Naive thymus-derived CD4-positive, alpha-beta T cell (primary cell): ENCODE data around the gene KAZN. TPM values are rescaled to one million over a fixed set of nuclear protein-coding genes. Genes with fewer than 3 reads are reported as not detected.

ENCODE experiments used
- ATAC-seq: fragments of 150-1000 bp; cut with Tn5 transposase; 2 replicates; pipeline ENCODE4 v1.10.0; 2021; ENCODE audit warnings: mild to moderate bottlenecking, moderate library complexity
- CTCF ChIA-PET: fragments of 350-600 bp; sonication (Branson Sonifier 250); formaldehyde crosslinking; loops from one replicate; lab custom pipeline; 2021; ENCODE audit warnings: antibody characterized with exemption; lab: Charles Lee
- POLR2A ChIA-PET: fragments of 350-600 bp; sonication (Branson Sonifier 250); formaldehyde crosslinking; loops from one replicate; lab custom pipeline; 2021; ENCODE audit warnings: antibody characterized with exemption, inconsistent platforms; lab: Charles Lee
- DNase-seq, 9 donors: peaks; one replicate each; pipeline versions ENCODE4 v3.0.0 to v3.0.0-alpha.2; 2020 to 2022; ENCODE audit warnings: mixed read lengths in 1 of 9
- H3K27ac ChIP-seq: one replicate; pipeline ENCODE4 v1.7.0; 2013; ENCODE audit warnings: mild to moderate bottlenecking, low read depth, low read length, moderate library complexity
- H3K27me3 ChIP-seq, 2 donors: one replicate each; pipeline ENCODE4 v1.7.0; 2013; ENCODE audit warnings: low read length in 2 of 2, mild to moderate bottlenecking in 2 of 2, moderate library complexity in 2 of 2; ENCODE audit not compliant: control insufficient read depth in 2 of 2, insufficient read depth in 2 of 2
- H3K36me3 ChIP-seq, 3 experiments: 1 replicate in 2 of 3; 2 replicates in 1 of 3; pipeline ENCODE4 v1.7.0; 2013; ENCODE audit warnings: low read length in 3 of 3, mild to moderate bottlenecking in 3 of 3, moderate library complexity in 1 of 3; ENCODE audit not compliant: insufficient read depth in 3 of 3, control insufficient read depth in 2 of 3
- H3K4me1 ChIP-seq, 2 donors: one replicate each; pipeline ENCODE4 v1.7.0; 2013; ENCODE audit warnings: low read length in 2 of 2, mild to moderate bottlenecking in 2 of 2, moderate library complexity in 1 of 2; ENCODE audit not compliant: control insufficient read depth in 2 of 2, insufficient read depth in 2 of 2
- H3K4me3 ChIP-seq: 2 replicates; pipeline ENCODE4 v1.7.0; 2013; ENCODE audit warnings: mild to moderate bottlenecking, low read length
- H3K9me3 ChIP-seq, 3 experiments: 1 replicate in 2 of 3; 2 replicates in 1 of 3; pipeline ENCODE4 v1.7.0; 2013; ENCODE audit warnings: low read length in 3 of 3; ENCODE audit not compliant: control insufficient read depth in 2 of 3
- H3K27ac Mint-ChIP-seq, 9 donors: one replicate each; pipeline ENCODE4 v1.8.0; 2020 to 2022; ENCODE audit warnings: mixed read lengths in 9 of 9, mild to moderate bottlenecking in 8 of 9, moderate library complexity in 5 of 9, inconsistent platforms in 2 of 9
- H3K27me3 Mint-ChIP-seq, 5 donors: one replicate each; pipeline ENCODE4 v1.8.0; 2021 to 2022; ENCODE audit warnings: mixed read lengths in 5 of 5, mild to moderate bottlenecking in 1 of 5
- H3K36me3 Mint-ChIP-seq, 5 donors: one replicate each; pipeline ENCODE4 v1.8.0; 2020 to 2022; ENCODE audit warnings: mixed read lengths in 5 of 5, mild to moderate bottlenecking in 3 of 5, inconsistent platforms in 1 of 5
- H3K4me1 Mint-ChIP-seq, 7 donors: one replicate each; pipeline ENCODE4 v1.8.0; 2020 to 2022; ENCODE audit warnings: mixed read lengths in 7 of 7, mild to moderate bottlenecking in 3 of 7, inconsistent platforms in 1 of 7
- H3K4me3 Mint-ChIP-seq, 10 donors: one replicate each; pipeline ENCODE4 v1.8.0; 2020 to 2022; ENCODE audit warnings: mild to moderate bottlenecking in 10 of 10, mixed read lengths in 10 of 10, moderate library complexity in 6 of 10, inconsistent platforms in 2 of 10
- H3K9me3 Mint-ChIP-seq, 11 donors: one replicate each; pipeline ENCODE4 v1.8.0; 2020 to 2022; ENCODE audit warnings: mixed read lengths in 11 of 11, mild to moderate bottlenecking in 4 of 11, inconsistent platforms in 1 of 11, moderate library complexity in 1 of 11
- intact Hi-C, 2 donors: fragments of 100-400 bp; cut with micrococcal nuclease; formaldehyde crosslinking; loops; one replicate each; pipeline ENCODE4 v1.15.1; 2023
- polyA plus RNA-seq, 2 donors: library from polyadenylated mRNA; unstranded; fragments of 300-500 nt; fragmentation: Illumina TruSeq; gene quantifications; one replicate each; pipeline ENCODE4 v1.2.3, GENCODE V29; 2021
- total RNA-seq, 6 experiments: library from RNA in 5 of 6; stranded (reverse) in 5 of 6; gene quantifications; 1 replicate in 5 of 6; 2 replicates in 1 of 6; pipeline ENCODE4 v1.2.3 and lab custom pipeline; 2021 to 2026

The KAZN gene
- total and polyA plus RNA-seq, 7 experiments from 2014 or later = 0.08 to 0.87 (median 0.30) TPM

GRCh38 chr1:14780271-14780670, 181.8 kb downstream of the KAZN start:
- CTCF ChIA-PET = interaction anchor here (0.6 kb wide), 1 partner anchor 247 kb away, joined by 3 read pairs; no protein-coding TSS in a partner anchor

DNA sequence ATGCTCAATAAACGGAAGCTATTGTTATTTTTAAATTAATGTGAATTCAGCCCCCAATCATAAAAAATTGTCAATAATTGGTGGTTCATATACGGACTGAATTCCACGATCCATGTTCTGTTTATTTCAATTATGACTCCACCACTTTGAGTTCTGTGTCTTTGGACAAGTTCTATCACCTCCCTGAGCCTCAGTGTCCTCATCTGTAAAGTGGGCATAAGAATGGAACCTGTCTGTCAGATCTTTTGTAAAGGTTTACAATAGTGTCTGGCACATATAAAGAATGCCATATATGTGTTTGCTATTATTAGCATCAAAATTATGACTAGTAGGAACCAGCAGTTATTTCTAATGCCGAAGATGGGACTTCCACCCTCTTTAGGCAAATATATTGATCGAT, 183.3 kb downstream of the KAZN start:
- CTCF ChIA-PET = no interaction called here
- Mint-ChIP-seq H3K36me3 (no peaks in the 10 kb centered on the region), H3K27me3 (peaks cover 0 to 15% (median 4%) of the 10 kb centered on the region in 5 donors), H3K9me3 (no peaks in the 10 kb centered on the region), H3K27ac (no peak overlapping the region), H3K4me3 (no peak overlapping the region), H3K4me1 (peaks cover 0 to 13% (median 0%) of the 10 kb centered on the region in 7 donors)
- DNase-seq (no peak), ATAC-seq (no peak)
- no peak overlapping the region for H3K27ac ChIP-seq
- no peaks in the 10 kb centered on the region for H3K27me3 ChIP-seq
- H3K36me3 ChIP-seq = no peaks in the 10 kb centered on the region
- H3K9me3 ChIP-seq = no peaks in the 10 kb centered on the region
- H3K4me1 ChIP-seq = no peaks in the 10 kb centered on the region
- POLR2A ChIA-PET = no interaction called here
- H3K4me3 ChIP-seq = no peak overlapping the region
- intact Hi-C loops = no loop called here

More at GRCh38 chr1:14780271-14780670, 181.8 kb downstream of the KAZN start:
- Mint-ChIP-seq H3K9me3 (no peaks in the 10 kb centered on the region), H3K27me3 (peaks cover 0 to 15% (median 4%) of the 10 kb centered on the region in 5 donors), H3K27ac (no peak overlapping the region), H3K4me3 (no peak overlapping the region), H3K36me3 (no peaks in the 10 kb centered on the region), H3K4me1 (peaks cover 0 to 13% (median 0%) of the 10 kb centered on the region in 7 donors)
- ATAC-seq = no peak
- DNase-seq = no peak
- H3K9me3 ChIP-seq = no peaks in the 10 kb centered on the region
- POLR2A ChIA-PET = no interaction called here
- no peaks in the 10 kb centered on the region for H3K4me1 ChIP-seq
- no peaks in the 10 kb centered on the region for H3K27me3 ChIP-seq
- no peaks in the 10 kb centered on the region for H3K36me3 ChIP-seq
- no peak overlapping the region for H3K4me3 ChIP-seq
- H3K27ac ChIP-seq = no peak overlapping the region
- intact Hi-C loops = no loop called here

GRCh38 chr1:14782741-14783591, 184.5 kb downstream of the KAZN start:
- DNase-seq (no peak), ATAC-seq (no peak)
- no peaks in the 10 kb centered on the region for H3K36me3 ChIP-seq
- ChIA-PET CTCF (no interaction called here), POLR2A (no interaction called here)
- Mint-ChIP-seq H3K27me3 (peaks cover 0 to 11% (median 4%) of the 10 kb centered on the region in 5 donors), H3K4me1 (peaks cover 0 to 9% (median 0%) of the 10 kb centered on the region in 7 donors), H3K36me3 (no peaks in the 10 kb centered on the region), H3K9me3 (no peaks in the 10 kb centered on the region), H3K27ac (no peak overlapping the region), H3K4me3 (no peak overlapping the region)
- H3K27ac ChIP-seq = no peak overlapping the region
- no peaks in the 10 kb centered on the region for H3K27me3 ChIP-seq
- H3K4me1 ChIP-seq = no peaks in the 10 kb centered on the region
- intact Hi-C loops = no loop called here
- H3K4me3 ChIP-seq = no peak overlapping the region
- no peaks in the 10 kb centered on the region for H3K9me3 ChIP-seq

DNA sequence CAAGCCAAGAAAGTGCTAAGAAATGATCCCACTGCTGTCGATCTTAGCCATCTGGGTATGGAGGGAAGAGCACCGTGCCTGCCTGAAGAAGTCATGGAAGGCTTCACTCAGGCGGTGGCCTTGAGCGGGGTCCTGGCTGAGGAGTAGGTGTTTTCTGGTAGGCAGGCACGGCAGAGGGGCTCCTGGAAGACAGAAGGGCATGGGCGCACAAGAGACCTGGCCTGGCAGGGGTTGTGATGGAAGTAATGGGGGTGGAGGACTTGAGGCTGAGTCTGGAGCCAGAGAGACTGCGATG, 185.1 kb downstream of the KAZN start:
- Histone ChIP-seq H3K36me3 (no peaks in the 10 kb centered on the region), H3K27ac (no peak overlapping the region), H3K27me3 (no peaks in the 10 kb centered on the region), H3K4me1 (no peaks in the 10 kb centered on the region), H3K4me3 (no peak overlapping the region), H3K9me3 (no peaks in the 10 kb centered on the region)
- Mint-ChIP-seq H3K27ac (no peak overlapping the region), H3K4me1 (peaks cover 0 to 3% (median 0%) of the 10 kb centered on the region in 7 donors), H3K27me3 (peaks cover 0 to 7% (median 4%) of the 10 kb centered on the region in 5 donors), H3K9me3 (no peaks in the 10 kb centered on the region), H3K4me3 (no peak overlapping the region), H3K36me3 (no peaks in the 10 kb centered on the region)
- ATAC-seq (no peak), DNase-seq (no peak)
- intact Hi-C loops = no loop called here
- ChIA-PET CTCF (no interaction called here), POLR2A (no interaction called here)

DNA sequence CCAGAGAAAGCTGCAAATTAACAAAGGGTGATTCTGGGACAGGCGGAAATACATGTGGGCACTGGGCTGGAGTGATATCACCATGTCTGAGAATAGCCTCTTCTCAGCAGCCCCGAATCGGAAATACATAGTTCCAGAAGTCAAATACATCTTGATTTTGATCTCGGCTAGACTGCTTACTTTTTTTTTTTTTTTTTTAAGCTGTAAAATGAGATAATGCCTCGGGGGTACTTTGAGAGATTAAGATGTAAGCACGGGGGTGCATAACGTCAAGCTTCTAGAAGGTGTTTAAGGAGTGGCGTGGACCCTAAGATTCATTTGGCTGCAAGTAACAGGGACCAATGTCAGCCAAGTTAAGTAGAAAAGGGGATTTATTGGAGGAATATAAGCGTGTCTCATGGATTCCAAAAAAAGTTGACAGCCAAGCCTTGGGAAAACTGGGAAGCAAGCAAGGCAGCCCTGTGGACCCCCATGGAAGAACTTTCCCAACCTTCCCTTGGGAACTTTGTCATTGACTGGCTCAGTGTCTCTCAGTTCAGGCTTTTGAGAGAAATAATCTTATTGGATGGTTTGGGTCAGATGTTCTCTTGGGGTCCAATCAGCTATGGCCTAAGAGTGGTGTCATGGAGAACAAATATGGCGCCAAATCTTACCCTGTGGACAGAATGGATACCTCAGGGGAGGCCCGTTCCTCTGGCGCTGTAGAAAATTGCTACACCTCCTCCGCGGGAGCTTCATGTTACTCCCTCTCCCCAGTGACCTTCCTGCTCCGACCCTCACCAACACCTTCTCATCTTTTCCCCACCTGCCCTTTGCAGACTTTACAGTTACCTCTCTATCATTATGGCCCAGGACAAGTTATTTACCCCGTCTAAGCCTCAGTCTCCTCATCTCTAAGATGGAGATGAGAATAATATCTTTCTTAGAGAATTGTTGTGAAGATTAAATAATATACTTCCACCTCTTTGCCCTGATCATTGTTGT, 186.6 kb downstream of the KAZN start:
- Mint-ChIP-seq H3K4me3 (no peak overlapping the region), H3K27me3 (peaks cover 0 to 5% (median 0%) of the 10 kb centered on the region in 5 donors), H3K9me3 (no peaks in the 10 kb centered on the region), H3K4me1 (no peaks in the 10 kb centered on the region), H3K27ac (no peak overlapping the region), H3K36me3 (no peaks in the 10 kb centered on the region)
- Histone ChIP-seq H3K9me3 (no peaks in the 10 kb centered on the region), H3K27ac (no peak overlapping the region), H3K4me1 (no peaks in the 10 kb centered on the region), H3K4me3 (no peak overlapping the region), H3K27me3 (no peaks in the 10 kb centered on the region), H3K36me3 (no peaks in the 10 kb centered on the region)
- ChIA-PET CTCF (no interaction called here), POLR2A (no interaction called here)
- DNase-seq (no peak), ATAC-seq (no peak)
- intact Hi-C loops = no loop called here

DNA sequence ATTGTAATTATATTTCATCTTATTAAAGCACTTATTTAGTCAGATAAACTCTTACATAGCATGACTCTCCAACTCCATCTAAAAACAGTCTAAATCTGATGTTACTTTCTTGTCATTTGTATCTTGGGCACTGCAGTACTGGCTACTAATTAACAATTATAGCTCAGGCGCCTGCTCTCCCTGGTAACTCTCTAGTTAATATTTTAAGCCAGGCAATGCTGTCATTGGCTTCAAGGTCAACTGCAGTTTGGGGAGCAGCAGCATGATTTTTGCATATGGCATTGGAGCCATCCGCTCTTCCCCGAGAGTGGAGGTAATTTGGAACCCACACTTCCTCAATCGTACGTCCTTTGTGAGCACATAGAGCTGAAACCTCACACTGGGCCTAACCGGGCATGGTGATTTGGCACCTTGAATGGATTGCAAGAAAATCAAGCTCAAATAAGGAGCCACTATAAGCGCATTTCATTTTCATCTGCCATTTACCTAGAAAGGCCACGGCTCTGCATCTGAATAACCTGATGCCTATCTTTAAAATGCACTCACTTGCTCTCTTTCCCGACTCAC, 187.7 kb downstream of the KAZN start:
- intact Hi-C loops = no loop called here
- Mint-ChIP-seq H3K36me3 (no peaks in the 10 kb centered on the region), H3K27me3 (peaks cover 0 to 5% (median 0%) of the 10 kb centered on the region in 5 donors), H3K27ac (no peak overlapping the region), H3K4me1 (no peaks in the 10 kb centered on the region), H3K4me3 (no peak overlapping the region), H3K9me3 (no peaks in the 10 kb centered on the region)
- ATAC-seq (no peak), DNase-seq (no peak)
- Histone ChIP-seq H3K27me3 (no peaks in the 10 kb centered on the region), H3K9me3 (no peaks in the 10 kb centered on the region), H3K4me3 (no peak overlapping the region), H3K36me3 (no peaks in the 10 kb centered on the region), H3K27ac (no peak overlapping the region), H3K4me1 (no peaks in the 10 kb centered on the region)
- POLR2A ChIA-PET = no interaction called here
- CTCF ChIA-PET = no interaction called here
